Glomerular endothelial cell (primary cell): ENCODE results near the gene HRH1. TPM values are rescaled to one million over a fixed set of nuclear protein-coding genes. Genes with fewer than 3 reads are reported as not detected.
"Not testable (repeated sequence)": the region's sequence is repeated elsewhere in the genome, so short reads cannot be mapped to it uniquely, and the experiment has no call there.

ENCODE experiments used
- DNase-seq: peaks from one replicate; pipeline ENCODE4 v3.0.0-alpha.2; 2011; ENCODE audit warnings: low read depth, low spot score; ENCODE audit errors: extremely low read depth
- total RNA-seq: library from RNA; depleted of rRNA; stranded (reverse); fragments of >200 nt; gene quantifications from 2 replicates; pipeline ENCODE4 v1.2.3, GENCODE V29; 2015

HRH1 gene
- total RNA-seq, 1 donor from 2014 or later = 23.5 TPM

DNA sequence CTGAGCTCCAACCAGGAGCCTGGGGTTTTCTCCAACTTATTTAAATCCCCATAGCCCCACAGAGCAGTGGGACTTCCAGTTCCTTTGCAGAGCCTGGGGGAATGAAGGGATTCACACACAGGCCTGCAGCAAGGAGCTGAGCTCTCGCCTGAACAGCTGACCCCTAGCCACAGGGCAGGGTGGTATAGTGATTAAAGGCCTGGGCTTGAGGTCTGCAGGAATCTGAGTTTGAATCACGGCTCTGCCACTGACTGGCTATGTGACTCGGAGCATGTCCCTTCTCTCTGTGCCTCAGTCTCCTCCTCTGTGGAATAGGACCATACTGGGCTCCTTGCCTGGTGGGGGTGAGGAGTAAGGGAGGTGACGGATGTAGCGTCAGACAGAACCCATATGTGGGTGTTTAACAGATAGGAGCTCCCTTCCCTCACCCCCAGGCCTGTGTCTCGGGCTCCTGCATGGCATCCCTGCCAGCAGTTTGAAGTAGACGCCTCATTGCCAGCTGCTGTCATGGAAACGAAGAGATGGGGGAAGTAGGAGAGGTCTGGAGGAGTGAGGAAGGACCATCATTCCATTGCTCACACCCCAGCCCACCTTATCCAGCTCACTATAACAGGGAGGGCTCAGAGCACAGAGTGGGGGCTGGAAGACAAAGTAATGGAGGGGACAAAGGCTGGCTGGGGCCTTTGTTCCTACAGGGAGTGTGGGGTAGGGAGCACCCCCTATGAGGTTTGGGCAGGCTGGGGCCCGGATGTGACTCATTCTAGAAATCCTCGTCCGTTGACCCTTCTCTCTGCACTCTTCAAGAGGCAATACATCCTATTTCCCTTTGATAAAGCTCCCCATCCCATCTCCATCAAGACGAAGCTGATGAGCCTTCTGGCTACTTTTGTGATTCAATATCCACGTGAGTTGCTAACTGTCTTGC, 14.8 kb downstream of the HRH1 start:
- DNase-seq = no peak

GRCh38 chr3:11170052-11170770, 15.9 kb downstream of the HRH1 start:
- DNase-seq = no peak

DNA sequence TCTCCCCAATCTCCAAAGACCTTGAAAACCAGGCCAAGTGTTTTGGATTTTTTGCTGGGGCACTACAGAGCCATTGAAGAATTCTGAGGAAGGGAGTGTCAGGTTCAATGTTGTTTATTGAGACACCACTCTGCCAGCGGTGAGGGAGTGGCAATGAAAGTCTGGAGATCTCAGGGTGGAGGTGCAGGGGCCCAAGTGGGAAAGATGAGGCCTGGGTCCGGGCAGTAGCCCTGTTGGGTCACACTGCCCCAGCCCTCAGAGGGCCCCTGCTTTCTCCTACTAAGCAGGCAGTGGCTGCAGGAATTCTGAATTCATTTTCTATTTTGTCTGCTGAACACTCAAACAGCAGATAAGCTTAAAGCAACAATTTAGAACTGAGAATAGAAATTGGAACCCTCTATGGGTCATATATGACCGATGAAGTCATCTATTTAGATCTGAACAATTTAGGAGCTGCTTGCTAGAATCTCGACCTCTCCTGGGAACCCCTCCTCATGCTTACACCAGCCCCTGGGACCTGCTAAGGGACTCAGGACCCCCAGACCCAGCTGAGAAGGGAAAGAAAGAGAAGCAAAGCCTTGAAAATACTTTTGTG, 17.9 kb downstream of the HRH1 start:
- DNase-seq = no peak

GRCh38 chr3:11173828-11174465, 19.7 kb downstream of the HRH1 start:
- DNase-seq = no peak

DNA sequence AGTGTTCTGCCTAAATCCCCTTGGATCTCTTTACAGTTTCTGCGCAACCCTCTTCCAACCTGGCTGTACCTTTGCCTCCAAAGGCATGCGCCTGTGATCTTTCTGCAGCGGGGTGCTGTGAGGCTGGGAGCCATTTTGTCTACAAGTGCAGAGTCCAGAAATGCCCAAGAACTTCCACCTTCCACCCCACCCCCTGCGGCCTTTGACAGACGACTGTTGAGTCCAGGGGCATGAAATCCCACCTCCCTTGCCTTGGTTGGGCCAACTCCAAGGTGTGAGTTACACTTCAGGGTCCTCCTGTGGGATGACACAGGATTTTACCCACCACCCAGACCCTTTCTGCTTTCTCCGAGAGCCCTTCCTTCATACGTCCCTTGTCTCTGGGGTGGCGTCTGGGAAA, 24.1 kb downstream of the HRH1 start:
- no peak for DNase-seq

GRCh38 chr3:11184328-11184969, 30.2 kb downstream of the HRH1 start:
- not testable (repeated sequence) for DNase-seq

GRCh38 chr3:11185144-11185543, 30.9 kb downstream of the HRH1 start:
- no peak for DNase-seq

- DNase-seq = peak; percentile 71
These were observed 31.4 kb downstream of the HRH1 start for GRCh38 chr3:11185564-11186317.

DNA sequence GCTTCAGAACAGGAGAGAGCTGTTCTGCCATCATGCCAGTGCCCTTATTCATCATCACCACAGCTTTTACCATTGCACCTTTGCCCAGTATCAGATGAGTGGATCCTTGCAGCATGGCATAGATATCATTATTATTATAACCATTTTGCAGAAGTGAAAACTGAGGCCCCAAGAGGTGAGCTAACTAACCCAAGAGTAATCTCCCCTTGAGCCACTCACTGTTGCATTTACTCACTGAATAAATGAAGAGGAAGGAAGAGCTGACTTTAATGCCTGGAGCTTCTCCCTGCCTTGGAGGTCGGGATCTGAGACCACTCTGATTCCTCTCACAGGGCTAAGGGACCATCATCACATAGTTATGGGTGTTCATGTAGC, 32.0 kb downstream of the HRH1 start:
- no peak for DNase-seq

DNA sequence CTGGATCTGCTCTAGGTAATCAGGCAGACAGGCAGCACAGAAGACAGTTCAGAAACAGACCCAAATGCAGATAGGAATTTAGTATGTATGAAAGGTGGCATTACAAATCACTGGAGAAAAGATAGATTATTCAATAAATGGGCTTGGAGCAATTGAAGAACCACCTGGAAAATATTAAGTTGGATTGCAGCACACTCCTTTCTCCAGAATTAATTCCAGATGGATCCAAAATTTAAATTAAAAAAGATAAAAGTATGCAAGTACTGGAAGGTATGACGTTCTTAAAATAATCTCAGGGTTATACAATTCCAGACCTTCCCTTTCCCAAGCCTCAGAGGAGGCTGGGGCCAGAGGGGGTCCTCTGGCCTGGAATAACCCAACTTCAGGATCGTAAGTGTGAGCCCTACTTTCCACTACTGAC, 32.5 kb downstream of the HRH1 start:
- DNase-seq = no peak

- DNase-seq = no peak
These were observed 33.4 kb downstream of the HRH1 start for GRCh38 chr3:11187681-11188080.

- DNase-seq = no peak
These were observed 33.9 kb downstream of the HRH1 start for GRCh38 chr3:11188231-11188630.

- no peak for DNase-seq
These were observed 40.9 kb downstream of the HRH1 start for GRCh38 chr3:11195201-11195600.

GRCh38 chr3:11195721-11196332, 41.5 kb downstream of the HRH1 start:
- DNase-seq = no peak

DNA sequence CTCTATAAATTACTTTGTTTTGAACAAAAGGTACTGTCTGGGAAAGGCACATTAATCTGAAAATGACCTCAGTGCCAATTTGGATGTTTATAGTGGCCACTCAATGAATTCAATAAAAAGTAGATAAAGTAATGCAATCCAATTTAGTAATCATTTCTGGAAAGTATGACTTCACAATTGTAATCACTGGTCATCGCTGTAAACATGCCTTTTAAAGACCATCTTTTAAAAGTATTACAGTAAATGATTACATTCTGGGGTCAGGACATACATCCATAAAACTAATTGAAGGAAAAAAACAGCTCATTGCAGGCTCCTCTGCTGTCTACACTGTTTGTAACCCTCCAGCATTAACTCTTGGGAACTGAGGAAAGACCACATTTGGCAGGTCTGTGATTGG, 43.2 kb downstream of the HRH1 start:
- DNase-seq = no peak

DNA sequence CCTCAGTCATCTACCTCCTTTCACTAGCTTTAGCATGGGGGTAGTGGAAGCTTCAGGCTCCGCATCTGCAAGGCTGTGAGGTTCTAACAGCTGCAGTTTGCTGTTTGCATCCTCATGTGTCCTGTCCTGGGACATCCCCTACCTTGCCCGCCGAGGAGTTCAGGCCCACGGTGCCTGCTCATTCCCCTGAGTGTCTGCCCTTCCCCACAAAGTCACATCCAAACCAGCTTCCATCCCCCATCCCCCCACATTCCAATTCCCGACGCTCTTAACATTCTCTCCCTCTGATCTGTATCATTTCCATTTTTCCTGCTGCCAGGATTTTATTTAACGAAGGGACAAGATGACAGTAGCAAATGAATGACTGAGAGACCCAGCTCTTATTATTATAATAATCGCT, 43.8 kb downstream of the HRH1 start:
- no peak for DNase-seq

DNA sequence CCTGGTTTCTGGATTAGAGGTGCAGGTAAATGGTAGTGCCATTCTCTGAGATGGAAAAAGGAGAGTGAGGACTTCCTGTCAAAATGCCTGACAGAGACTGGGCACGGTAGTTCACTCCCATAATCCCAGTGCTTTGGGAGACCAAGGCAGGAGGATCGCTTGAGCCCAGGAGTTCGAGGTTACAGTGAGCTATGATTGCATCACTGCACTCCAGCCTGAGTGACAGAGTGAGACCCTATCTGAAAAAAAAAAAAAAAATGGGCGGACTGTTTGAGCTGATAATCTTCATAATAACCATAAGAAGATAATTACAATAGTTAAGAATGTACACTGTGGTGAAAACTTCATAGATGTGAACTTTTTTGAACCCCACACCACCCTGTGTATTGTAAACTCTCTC, 44.2 kb downstream of the HRH1 start:
- DNase-seq = no peak

GRCh38 chr3:11199902-11200845, 45.9 kb downstream of the HRH1 start:
- peak; percentile 79 for DNase-seq
